GM12874 (cell line): ENCODE results near the gene OSBPL2.

Experiments
- CTCF ChIP-seq: IDR thresholded peaks from 2 replicates; pipeline ENCODE4 v1.5.1; 2011; ENCODE audit warnings: low read depth, mild to moderate bottlenecking, control low read depth, low read length, moderate library complexity; ENCODE audit not compliant: insufficient read depth

Gene OSBPL2

GRCh38 chr20:62268228-62268900 lies 30.0 kb downstream of the OSBPL2 start:
- no peak for TF ChIP-seq CTCF

- no peak for TF ChIP-seq CTCF
These were observed 31.1 kb downstream of the OSBPL2 start for GRCh38 chr20:62269378-62269777.

- TF ChIP-seq CTCF, result no peak
These were observed 31.6 kb downstream of the OSBPL2 start for GRCh38 chr20:62269871-62270270.

- TF ChIP-seq CTCF, result no peak
These were observed 33.9 kb downstream of the OSBPL2 start for GRCh38 chr20:62272200-62272599.

- no peak for TF ChIP-seq CTCF
These were observed 35.1 kb downstream of the OSBPL2 start for GRCh38 chr20:62273416-62273815.

- TF ChIP-seq CTCF, result no peak
These were observed 36.1 kb downstream of the OSBPL2 start for GRCh38 chr20:62274332-62274950.

- TF ChIP-seq CTCF, result no peak
These were observed 36.9 kb downstream of the OSBPL2 start for GRCh38 chr20:62275219-62275618.
